Loucy (cell line): ENCODE data around the gene PGBD5.

Experiments used
- EZH2phosphoT487 ChIP-seq: fragments of 200-600 bp; IDR thresholded peaks from 2 replicates; pipeline ENCODE4 v1.6.1; 2018; ENCODE audit warnings: antibody characterized with exemption, mild to moderate bottlenecking, moderate library complexity, borderline replicate concordance
- TF ChIP-seq, protein P1 (sequence below): fragments of 200-600 bp; sonication (generic); conservative IDR thresholded peaks from 2 replicates; pipeline ENCODE4 v1.5.1; 2014; ENCODE audit warnings: mild to moderate bottlenecking, antibody characterized with exemption, low read length

DNA sequence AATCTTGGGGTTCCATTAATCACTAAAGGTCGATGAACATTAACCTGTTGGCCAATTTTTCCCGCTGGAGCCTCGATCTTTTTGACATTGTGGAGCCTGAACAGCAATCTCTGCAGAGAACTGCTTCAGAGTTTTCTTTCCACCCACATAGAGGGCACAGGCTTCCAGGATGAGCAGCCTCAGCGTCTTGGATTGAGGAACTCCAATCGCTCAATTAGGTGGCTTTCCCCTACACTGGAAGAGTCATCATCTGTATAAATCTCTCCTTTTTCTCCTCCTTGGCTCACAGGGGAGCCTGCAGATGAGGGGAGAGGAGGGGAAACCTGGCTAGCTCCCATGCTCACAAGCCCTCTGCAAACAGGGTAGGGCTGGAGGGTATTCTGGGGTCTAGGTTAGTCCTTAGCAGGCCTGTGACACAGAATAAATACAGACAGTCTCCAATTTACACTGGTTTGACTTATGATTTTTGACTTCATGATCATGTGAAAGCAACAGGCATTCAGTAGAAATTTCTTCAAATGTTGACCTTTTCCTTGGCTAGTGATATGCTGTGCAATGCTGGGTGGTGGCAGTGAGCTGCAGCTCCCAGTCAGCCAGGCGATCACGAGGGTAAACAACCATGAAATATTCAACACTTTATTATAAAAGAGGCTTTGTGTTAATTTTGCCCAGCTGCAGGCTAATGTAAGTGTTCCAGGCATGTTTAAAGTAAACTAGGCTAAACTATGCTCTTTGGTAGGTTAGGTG is 80.8 kb downstream of the PGBD5 start:
- TF ChIP-seq, protein P1, sequence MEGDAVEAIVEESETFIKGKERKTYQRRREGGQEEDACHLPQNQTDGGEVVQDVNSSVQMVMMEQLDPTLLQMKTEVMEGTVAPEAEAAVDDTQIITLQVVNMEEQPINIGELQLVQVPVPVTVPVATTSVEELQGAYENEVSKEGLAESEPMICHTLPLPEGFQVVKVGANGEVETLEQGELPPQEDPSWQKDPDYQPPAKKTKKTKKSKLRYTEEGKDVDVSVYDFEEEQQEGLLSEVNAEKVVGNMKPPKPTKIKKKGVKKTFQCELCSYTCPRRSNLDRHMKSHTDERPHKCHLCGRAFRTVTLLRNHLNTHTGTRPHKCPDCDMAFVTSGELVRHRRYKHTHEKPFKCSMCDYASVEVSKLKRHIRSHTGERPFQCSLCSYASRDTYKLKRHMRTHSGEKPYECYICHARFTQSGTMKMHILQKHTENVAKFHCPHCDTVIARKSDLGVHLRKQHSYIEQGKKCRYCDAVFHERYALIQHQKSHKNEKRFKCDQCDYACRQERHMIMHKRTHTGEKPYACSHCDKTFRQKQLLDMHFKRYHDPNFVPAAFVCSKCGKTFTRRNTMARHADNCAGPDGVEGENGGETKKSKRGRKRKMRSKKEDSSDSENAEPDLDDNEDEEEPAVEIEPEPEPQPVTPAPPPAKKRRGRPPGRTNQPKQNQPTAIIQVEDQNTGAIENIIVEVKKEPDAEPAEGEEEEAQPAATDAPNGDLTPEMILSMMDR = no peak
- TF ChIP-seq EZH2phosphoT487 = no peak
